GM18511 (cell line): ENCODE results near the gene TRIM43.
"Not testable (repeated sequence)": the region's sequence is repeated elsewhere in the genome, so short reads cannot be mapped to it uniquely, and the experiment has no call there.

Source experiments
- ATAC-seq: cut with Tn5 transposase; IDR thresholded peaks from one replicate; pipeline ENCODE4 v1.9.1; 2021; ENCODE audit warnings: mild to moderate bottlenecking, moderate library complexity; ENCODE audit not compliant: unreplicated experiment

TRIM43 gene

GRCh38 chr2:95640515-95641288, 48.9 kb downstream of the TRIM43 start:
- ATAC-seq, result not testable (repeated sequence)

- not testable (repeated sequence) for ATAC-seq
These were observed 49.4 kb downstream of the TRIM43 start for GRCh38 chr2:95641289-95641575.

GRCh38 chr2:95641787-95642186, 50.0 kb downstream of the TRIM43 start:
- ATAC-seq, result not testable (repeated sequence)

- ATAC-seq, result not testable (repeated sequence)
These were observed 50.6 kb downstream of the TRIM43 start for GRCh38 chr2:95642360-95642759.

GRCh38 chr2:95642951-95643350, 51.1 kb downstream of the TRIM43 start:
- ATAC-seq, result not testable (repeated sequence)

GRCh38 chr2:95645312-95645711, 53.5 kb downstream of the TRIM43 start:
- ATAC-seq, result not testable (repeated sequence)

GRCh38 chr2:95646274-95646994, 54.6 kb downstream of the TRIM43 start:
- not testable (repeated sequence) for ATAC-seq

GRCh38 chr2:95648894-95649544, 57.2 kb downstream of the TRIM43 start:
- not testable (repeated sequence) for ATAC-seq
